Measurements from ENCODE around the gene GPHB5.

- TF ChIP-seq EZH2 (IDR thresholded peaks at IDR 0.05) (no peak), POLR2AphosphoS5 (IDR thresholded peaks at IDR 0.05; ENCODE audit: borderline replicate concordance, low read depth, low read length) (no peak), FOXP2 (optimal IDR thresholded peaks at IDR 0.05; ENCODE audit: control extremely low read depth, extremely low read length, insufficient read depth) (no peak)
Measured at GRCh38 chr14:63344336-63344735, 25.6 kb upstream of the GPHB5 start.
